ENCODE results near the gene CYB561D2.

Gene CYB561D2

DNA sequence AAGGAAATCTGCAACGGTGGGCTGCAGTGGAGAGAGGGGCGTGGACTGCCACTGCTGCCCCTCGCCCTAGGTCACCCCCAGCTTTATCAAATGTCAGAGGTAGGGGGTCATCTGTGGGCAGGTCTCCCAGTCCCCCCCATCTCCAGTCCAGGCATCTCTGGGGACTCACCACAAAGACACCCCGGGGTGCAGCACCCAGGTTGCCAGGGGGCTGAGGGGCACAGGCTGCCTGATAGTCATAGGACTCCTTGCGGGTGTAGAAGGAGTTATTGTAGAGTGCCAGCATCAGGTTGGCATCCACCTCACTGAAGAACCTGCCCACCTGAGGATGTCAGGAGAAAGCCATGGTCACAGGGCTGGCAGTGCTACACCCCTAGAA lies 15.2 kb downstream of the CYB561D2 start:
- ATAC-seq: no peak

DNA sequence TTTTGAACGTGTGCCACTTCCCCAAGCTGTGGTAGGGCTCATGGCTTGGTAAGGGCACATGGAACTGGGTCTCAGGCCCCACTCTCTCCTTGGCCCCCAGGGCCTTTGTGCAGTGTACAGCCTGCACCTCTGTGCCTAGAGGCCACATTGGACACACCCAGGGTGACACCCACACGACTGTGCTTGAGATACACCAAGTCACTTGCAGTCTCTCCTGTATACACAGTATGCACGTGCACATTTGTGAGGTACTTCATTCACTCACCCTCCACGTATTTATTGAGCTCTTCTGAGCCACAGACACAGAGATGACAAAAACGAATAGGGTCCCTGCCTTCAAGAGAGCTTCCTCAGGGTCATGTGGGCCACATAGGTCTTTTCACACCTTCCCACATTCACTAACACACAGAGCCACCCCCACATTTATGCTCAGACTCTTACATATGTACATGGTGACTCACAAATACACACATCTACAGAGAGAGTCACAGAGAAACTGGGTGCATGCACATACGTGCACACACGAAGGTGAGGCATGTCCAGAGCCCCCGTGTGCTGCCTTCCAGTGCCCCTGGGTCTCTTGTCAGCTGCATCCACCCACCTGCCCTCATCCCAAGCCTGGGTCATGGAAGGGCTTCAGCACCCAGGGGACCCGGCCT lies 18.5 kb downstream of the CYB561D2 start:
- no peak for ATAC-seq

DNA sequence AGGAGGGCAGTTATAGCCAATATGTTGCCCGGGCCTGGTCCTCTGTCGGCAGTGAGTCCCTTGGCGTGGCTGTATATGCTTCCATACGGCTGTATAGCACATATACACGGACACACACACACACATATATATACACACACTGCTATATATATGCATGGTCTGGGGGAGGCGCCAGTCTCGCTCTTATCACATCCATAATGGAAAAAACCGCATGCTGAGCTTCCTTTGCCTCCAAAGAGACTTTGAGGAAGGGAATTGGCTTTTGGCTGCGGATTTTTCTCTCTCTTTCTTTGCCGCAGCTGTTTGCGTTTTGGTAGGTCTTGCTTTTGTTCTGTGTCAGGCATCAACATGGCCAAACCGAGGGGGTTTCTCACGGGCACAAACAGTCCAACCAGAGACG lies 19.9 kb downstream of the CYB561D2 start:
- no peak for ATAC-seq

DNA sequence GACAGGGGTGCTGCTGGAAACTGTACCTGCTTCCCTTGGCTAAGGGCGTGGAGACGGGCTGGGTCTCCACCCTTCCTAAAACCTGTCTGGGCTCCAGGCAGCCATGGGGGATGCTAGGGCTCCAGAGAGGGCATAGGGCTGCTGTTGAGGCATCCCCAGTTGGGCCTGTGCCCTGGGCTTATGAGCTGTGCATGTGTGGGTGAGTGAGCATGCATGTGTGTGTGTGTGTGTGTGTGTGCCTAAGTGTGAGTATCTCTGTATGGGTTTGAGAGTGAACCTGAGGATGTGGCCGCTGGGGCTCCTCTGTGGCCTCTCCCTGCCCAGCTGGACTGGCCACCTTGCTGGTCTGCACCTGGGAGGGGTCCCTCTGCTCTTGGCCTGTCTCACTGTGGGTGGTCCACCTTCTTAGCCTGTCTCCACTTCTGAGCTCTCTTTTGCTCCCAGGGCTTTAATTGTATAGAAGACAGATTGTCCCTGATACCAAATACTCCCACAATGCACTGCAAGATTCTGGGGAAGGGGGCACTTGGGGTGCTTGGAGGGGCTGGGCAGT lies 20.5 kb downstream of the CYB561D2 start:
- ATAC-seq: no peak

DNA sequence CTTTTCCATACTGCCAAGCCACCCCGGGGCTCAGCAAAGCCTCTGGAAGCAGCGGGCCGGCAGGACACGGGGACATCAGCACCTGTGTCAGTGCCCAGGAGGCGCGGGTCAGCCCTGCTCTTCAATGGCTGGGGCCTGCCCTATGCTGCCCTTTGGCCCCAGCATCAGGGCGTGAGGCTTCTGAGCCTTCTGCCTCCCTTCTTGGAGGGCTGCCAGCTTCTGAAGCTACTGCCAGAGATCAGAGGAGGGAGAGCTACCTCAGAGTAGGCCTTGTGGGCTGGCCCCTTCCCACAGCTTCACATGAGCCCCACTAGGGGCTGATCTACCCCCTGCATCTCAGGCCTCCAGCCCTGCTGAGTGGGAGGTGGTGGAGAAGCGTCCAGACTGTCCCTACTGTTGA lies 21.7 kb downstream of the CYB561D2 start:
- no peak for ATAC-seq

DNA sequence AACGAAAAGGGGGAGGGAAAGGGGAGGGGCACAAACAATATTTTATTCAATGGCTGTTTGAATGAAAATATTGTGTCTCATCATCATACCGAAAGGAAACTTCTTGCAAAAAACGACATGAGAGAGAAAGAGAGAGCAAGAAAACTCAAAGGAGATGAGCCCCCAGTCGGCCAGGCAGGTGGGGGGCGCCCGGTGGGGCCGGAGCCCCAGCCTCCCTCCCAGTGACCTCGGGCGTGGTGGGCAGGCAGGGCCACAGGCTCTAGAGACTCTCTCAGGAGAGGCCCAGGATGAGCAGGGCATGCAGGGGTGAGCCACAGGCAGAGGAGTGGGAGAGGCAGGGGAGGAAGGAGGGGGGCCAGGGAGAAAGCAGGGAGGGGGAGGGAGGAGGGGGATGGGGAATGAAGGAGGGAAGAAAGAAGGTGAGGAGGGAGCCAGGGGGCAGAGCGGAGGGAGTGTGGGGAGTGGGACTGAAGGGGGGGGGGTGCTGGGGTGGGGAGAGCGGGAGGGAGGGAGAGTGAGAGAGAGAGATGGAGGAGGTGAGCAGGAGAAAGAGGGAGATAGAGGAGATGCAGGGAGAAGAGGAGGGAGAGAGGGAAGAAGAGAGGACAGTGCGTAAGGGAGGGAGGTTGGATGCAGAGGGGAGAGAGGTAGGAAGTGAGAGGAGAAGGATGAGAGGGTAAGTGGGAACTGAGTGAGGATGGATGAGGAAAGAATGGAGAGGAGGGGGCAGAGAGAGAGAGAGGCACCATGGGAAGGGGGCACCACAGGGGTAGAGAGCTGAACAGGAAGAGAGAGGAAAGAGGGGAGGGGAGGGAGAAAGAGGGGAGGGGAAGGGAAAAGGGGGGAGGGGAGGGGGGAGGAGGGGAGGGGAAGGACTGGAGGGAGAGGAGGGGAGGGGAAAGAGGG lies 22.7 kb downstream of the CYB561D2 start:
- ATAC-seq: no peak

DNA sequence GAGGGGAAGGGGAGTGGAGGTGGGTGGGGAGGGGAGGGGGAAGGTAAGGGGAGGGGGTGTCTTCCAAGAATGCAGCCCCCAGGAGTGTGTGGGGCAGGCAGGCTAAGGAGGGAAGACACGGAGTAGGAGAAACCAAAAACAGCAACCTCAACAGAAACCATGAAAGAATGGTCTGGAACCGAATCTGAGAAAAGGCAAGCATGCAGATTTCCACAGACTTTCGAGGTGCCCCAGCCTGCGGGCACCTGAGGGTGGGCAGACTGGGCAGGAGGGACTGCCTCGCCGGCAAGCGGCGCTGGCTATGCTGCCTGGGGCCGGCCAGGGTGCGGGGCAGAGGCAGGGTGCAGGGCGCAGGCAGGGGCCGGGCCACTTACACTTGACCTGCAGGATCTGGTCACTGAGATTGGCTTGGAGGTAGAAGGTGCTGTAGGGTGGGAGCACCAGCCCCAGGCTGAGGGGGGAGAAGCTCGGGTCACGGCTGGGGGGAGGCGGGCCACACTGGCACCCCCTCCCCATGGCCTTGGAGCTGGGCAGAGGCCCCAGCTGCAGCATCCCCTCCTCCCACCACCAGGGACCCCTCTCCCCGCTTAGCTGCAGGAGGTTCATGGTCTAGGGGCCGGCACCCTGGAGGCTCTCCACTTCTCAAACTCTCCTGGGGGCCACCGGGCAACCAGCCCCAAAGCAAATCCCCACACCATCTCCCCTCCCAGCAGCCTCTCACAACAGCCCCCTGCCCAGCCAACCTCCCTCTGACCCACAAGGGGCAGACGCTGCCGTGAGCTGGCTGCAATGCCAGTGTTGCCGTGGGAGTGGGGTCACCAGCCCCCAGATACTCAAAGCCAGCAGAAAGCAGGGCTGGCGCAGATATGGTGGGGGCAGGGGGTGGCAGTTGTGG lies 23.9 kb downstream of the CYB561D2 start:
- no peak for ATAC-seq

DNA sequence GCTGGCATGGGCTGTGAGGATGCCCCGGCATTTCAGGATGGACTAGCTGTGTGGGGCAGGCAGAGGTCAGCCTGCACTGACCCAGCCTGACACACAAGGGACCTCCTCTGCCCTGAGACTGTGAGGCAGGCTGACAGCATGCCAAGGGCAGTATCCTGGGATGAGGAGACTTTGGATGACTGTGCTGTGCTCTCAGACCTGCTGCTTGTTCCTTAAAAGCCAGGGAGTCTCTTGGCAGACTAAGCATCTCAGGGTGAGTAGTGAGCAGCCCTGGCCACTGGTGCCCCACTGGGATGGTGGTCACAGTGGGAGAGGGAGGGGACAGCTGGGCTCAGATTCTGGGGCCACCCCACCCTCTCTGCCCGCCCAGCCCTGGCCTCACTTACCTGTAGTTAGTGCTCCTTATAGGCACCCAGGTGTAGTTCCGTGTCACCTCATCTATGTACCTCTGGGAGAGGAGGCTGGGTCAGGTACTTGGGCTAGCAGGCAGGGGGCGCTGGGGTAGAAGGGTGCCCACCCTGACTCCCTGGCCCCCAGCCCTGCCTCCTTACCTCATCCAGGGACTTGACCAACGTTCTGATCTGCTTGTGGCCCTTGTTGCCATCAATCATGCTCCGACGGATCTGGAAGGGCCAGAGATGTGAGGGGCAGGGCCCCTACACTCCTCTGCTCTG lies 24.7 kb downstream of the CYB561D2 start:
- no peak for ATAC-seq

DNA sequence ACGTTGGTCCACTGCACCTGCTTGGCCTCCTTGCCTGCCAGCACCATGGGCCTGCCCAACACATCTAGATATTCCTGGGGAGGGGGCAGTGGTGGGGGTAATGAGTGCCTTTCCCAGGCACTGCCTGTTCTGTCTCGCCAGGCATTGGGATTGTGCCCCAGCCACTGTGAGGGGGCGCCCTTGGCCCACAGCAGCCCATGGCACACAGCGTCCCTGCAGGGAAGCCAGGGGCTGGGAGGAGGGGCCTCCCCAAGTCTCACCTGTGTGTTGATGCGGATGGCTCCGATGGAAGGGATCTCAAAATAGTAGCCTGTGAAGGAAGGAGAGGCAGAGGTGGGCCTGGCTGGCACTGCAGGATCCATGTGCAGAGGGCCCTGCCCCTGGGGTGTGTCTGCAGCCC lies 27.4 kb downstream of the CYB561D2 start:
- ATAC-seq: no peak

DNA sequence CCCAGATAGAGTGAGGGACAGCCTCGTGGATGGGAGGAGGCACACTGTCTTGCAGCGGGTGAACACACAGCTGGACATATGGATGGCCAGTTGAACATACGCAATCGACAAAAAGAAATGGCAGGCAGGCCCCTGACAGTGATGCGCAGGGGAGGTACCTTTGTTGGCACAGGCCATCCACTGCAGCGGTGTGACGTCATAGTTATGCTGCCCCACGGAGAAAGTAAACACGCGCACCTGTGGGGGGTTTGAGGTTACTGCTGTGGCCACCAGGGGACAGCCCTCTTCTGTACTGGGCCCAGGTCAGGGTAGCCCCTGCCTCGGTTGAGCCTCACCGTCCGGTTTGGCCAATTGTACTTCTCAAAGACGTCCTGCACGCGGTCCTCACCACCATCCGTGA lies 28.1 kb downstream of the CYB561D2 start:
- ATAC-seq: no peak

DNA sequence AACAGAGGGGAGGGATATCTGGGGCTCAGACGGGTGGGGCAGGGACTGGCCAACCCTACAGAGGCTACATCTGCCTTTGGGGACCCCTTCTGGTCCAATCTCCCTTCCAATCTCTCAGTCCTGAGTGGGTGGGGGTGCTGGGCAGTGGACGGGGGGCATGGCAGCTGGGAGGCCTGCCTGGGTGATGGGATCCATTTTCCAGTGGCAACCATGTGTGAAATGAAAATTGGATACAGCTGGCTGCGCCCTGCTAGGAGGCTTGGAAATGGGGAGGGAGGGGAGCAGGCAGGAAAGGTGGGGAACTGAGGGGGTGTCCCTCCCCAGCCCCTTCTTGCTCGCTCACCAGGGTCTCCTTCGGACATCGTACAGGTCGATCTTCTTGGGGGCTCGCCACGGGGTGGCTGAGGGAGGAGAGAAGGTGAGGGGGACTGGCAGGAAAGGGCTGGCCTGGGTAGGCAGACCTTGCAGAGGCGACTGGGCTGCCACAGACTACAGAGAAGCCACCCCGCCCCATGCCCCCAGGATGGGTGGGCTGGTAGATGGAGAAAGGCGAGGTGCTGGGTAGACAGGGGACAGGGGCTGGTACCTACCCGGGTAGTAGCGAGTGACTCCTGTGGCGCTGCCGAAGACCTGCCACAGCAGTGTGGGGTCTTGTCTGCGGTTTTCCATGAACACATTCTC lies 29.9 kb downstream of the CYB561D2 start:
- ATAC-seq: no peak

DNA sequence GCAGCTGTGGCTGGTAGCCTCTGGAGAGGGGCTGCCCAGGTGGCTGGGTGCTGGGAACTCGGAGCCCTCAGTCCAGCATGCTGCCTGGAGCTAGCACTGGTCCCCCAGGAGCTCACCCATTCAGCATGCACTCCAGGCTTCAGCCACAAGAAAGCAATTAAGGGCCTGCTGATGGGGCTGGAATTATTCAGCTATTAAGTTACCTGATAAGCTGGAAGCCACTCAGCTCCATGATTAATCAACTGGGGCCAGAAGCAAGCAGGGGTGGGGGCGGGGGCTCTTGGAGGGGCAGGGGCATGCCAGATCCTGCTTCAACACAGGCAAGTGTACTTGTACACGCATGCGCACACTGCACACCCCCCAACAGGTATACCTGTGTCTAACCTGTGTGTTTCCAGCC lies 30.7 kb downstream of the CYB561D2 start:
- ATAC-seq: no peak

DNA sequence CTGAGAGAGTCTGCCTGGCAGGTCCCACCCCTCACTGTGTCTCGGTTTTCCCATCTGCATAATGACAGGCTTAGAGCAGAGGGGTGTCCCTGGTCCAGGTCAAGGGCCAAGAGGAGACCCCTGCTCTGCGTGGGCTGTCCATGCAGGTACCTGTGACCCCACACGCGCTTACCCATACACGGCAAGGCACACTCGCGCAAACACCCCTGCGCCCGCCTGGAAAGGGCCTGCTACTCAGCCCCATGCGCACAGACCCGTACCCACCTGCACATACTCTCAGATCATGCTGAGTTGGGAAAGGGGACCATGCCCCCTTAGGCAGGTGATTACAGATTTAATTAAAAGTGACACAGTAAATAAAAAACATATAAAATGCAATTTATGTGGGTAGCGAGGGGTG lies 32.1 kb downstream of the CYB561D2 start:
- no peak for ATAC-seq

DNA sequence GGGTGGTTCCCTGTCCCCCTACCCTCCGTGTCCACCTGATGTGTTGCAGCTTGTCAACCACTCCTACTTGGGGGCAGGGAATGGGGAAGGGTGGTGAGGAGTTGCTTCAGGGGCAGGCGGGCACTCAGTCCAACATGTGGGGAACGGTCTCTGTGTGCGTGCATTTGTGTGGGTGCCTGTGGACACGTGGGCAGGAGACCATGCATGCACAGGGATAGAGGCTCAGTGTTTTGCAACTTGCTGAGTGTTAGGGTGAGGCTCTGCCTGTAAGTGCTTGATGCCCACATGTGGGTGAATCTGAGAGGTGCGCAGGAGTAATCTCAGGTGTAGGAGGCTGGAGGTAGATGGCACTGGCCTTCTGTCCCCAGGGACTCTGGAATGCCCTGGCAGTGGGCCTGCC lies 33.1 kb downstream of the CYB561D2 start:
- ATAC-seq: no peak

DNA sequence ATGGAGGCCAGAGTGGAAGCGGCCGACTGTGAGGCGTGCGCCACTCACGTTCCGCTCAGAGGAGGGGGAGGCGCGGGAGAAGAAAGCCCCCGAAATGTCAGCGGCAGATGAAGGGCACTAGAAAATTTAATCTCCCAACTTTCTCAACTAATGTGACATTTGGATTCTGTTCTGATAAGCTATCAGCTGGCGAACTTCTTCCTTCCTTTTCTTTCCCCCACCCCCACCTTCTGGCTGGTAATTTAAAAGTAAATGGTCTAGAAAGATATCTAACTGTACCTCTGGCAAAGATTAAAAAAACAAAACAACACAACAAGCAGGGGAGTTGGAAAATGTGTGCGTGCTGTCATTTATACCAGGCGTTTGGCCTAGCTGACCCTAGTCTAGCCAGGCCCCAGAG lies 35.1 kb downstream of the CYB561D2 start:
- no peak for ATAC-seq

DNA sequence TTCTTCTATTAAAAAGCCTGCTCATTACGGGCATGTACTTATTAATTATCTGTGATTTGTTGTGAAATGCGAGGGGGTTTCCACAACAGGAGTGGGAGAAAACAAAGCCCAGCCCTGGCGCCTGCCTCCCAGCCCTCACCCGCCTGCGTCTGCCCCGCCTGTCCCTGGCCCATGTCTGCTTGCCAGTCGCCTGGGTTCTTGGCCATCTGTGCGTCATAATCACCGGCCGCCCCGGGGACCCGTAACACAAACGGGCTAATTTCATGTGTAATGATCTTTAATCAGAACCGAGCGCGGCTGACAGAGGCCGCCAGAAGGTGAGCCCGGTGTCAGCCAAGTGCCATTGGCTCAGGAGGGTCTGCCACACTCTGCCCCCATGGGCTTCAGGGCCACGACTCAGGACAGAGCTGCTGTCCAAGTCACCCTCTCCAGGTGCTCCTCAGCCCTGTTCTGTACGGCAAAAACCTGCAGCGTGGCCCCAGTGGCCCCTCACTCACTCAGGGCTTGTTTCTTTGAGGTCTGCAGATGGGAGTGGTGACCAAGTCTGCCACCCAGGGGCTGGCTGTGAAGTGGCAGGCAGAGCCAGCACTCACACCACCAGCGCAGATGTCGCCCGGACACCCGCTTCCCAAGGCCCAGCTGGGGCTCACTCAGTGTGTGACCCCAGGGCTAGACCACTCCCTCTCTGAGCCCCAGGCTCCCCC lies 37.5 kb downstream of the CYB561D2 start:
- no peak for ATAC-seq

DNA sequence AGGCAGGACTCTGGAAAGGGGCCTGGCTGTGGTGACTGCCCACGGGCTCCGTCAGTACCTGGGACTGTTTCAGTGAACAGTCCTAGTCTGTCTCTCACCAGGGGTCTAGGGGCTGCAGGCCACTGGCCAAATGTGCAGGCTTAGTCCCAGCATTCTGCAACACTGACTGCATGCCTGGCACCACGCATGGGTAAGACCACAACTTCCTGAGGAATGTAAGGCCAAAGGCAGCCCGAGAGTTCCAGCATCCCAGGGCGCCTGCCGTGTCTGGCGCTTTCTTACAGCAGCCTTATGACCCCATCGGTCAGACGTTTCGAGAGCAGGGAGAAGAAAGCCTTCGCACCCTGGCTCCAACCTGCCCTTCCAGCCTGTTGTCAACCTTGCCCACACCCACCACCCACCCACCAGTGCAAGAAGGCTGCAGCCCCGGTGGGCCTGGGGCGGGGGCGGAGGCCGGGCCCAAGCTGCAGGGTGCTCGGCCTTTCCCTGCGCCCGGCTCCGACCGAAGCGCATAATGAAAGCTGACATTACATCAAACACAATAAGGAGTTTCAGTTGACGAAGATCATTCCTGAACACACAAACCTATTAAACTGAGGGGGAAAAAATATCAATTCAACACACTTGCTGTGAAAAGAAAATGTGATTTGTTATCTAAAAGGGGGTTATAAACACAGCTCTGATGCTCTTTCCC lies 38.2 kb downstream of the CYB561D2 start:
- no peak for ATAC-seq

DNA sequence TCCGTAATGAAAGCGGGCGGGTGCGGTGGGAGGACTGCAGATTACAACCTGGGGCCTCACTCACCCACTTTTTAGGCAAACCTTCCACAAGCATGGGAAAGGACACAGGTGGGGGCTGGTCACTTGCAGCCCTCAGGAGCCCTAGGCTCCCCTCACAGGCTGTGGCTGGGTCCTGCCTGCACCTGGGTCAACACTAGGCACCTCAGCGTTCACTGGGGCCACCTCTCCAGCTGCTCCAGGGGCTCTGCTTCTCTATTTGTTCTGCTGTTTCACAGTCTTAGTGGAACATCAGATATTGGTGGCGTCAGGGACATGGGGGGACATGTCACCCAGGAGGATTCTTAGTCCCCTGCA lies 38.7 kb downstream of the CYB561D2 start:
- ATAC-seq: no peak

DNA sequence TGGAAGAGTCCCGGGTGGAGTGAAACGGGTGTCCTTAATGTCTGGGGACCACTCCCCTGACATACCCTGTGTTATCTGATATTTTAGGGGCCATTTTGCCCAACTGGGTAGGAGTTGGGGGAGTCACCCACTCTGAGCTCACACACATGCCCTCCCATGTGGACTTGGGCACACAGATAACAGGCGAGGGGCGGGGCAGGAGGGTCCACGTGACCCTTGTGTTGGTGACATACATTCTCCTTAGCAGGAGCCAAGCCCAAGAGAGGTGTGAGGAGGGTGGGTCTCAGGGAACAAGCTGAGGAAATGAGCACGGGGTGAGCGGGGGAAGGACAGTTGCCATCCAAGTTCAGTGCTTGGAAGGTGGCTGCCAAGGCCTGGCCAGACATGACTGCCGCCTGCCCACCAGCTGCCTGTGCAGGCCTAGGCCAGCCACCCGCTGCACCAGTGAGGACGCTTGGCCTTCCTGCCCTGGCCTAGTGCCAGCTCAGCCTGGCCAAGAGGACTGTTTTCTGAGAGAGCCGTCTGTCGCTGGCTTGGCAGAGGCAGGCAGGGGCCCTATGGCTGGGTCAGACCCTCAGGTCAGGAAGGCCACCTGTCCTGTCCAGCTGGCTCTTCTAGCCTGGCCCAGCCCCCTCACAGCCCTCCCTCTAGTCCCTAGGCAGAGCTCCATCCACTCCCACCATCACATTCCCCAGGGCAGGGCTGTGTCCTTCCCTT lies 40.0 kb downstream of the CYB561D2 start:
- no peak for ATAC-seq

All from activated CD4-positive, CD25-positive, alpha-beta regulatory T cell treated with anti-CD3 and anti-CD28 coated beads, Interleukin-2, amount 50 U/mL, for 24 hours (primary cell).